HCT116 (cell line): Measurements from ENCODE around the gene LRCH1. TPM values are rescaled to one million over a fixed set of nuclear protein-coding genes. Genes with fewer than 3 reads are reported as not detected.

Source experiments
- ATAC-seq: fragments of 200-7000 bp; cut with Tn5 transposase; 2 replicates; pipeline ENCODE4 v1.9.1; 2020; ENCODE audit warnings: mild to moderate bottlenecking, moderate library complexity
- BruUV-seq: library from RNA; stranded (reverse); fragments of 400-500 nt; replicated peaks from 2 replicates; lab custom pipeline; 2021; lab: Mats Ljungman, UMichigan
- CTCF ChIA-PET: fragments of 300-600 bp; sonication (Branson Sonifier 250); formaldehyde crosslinking; loops from one replicate; lab custom pipeline; 2021; ENCODE audit warnings: antibody characterized with exemption; lab: Charles Lee
- POLR2A ChIA-PET: fragments of 300-600, 350-600 bp; sonication (Branson Sonifier 250); formaldehyde crosslinking; loops from one replicate; lab custom pipeline; 2021; ENCODE audit warnings: antibody characterized with exemption; lab: Charles Lee
- RAD21 ChIA-PET, 2 experiments: fragments of 300-600 bp; sonication (Branson Sonifier 250); formaldehyde crosslinking; loops; one replicate each; lab custom pipeline; 2023; ENCODE audit warnings: low total read pairs in 2 of 2; ENCODE audit not compliant: uncharacterized antibody in 2 of 2, unreplicated experiment in 2 of 2, low non-redundant PET in 1 of 2; lab: Charles Lee
- DNase-seq: peaks from one replicate; pipeline ENCODE4 v3.0.0-alpha.2; 2010; ENCODE audit warnings: low read depth, low spot score
- H2AFZ ChIP-seq: fragments of 200-600 bp; shearing (Covaris generic), sonication (generic); 2 replicates; pipeline ENCODE4 v1.6.1; 2017; ENCODE audit warnings: low read depth, mixed run types, mixed read lengths, antibody characterized with exemption, low read length; ENCODE audit not compliant: poor library complexity, severe bottlenecking
- H3K27ac ChIP-seq: 2 replicates; pipeline ENCODE4 v1.5.1; 2012; ENCODE audit warnings: low read depth, low read length
- H3K27me3 ChIP-seq: fragments of 200-600 bp; sonication (generic); 2 replicates; pipeline ENCODE4 v1.6.1; 2016; ENCODE audit warnings: mixed run types, low read length, mixed read lengths; ENCODE audit not compliant: insufficient read depth
- H3K36me3 ChIP-seq, 2 experiments: fragments of 200-500 bp in 1 of 2; fragments of 200-600 bp in 1 of 2; sonication (Bioruptor generic) in 1 of 2; sonication (generic) in 1 of 2; 2 replicates each; pipeline versions ENCODE4 v1.5.1 to v1.6.1; 2014 to 2016; ENCODE audit warnings: low read length in 2 of 2, inconsistent platforms in 1 of 2, mixed read lengths in 1 of 2, mixed run types in 1 of 2; ENCODE audit not compliant: insufficient read depth in 2 of 2, control insufficient read depth in 1 of 2
- H3K4me1 ChIP-seq, 2 experiments: fragments of 200-600 bp in 1 of 2; sonication (generic) in 1 of 2; 2 replicates each; pipeline versions ENCODE4 v1.5.1 to v1.6.1; 2012 to 2017; ENCODE audit warnings: low read length in 2 of 2, inconsistent platforms in 1 of 2, mild to moderate bottlenecking in 1 of 2, mixed read lengths in 1 of 2, mixed run types in 1 of 2, moderate library complexity in 1 of 2; ENCODE audit not compliant: insufficient read depth in 2 of 2, control insufficient read depth in 1 of 2
- H3K4me2 ChIP-seq: fragments of 200-600 bp; sonication (generic); 2 replicates; pipeline ENCODE4 v1.6.1; 2017; ENCODE audit warnings: mixed run types, low read length, mixed read lengths
- H3K4me3 ChIP-seq, 2 experiments: fragments of 200-600 bp in 1 of 2; sonication (generic) in 1 of 2; replicated peaks in 1 of 2; 2 replicates each; pipeline ENCODE4 v1.5.1; 2011 to 2016; ENCODE audit warnings: low read length in 2 of 2, control low read depth in 1 of 2, low read depth in 1 of 2, mild to moderate bottlenecking in 1 of 2, mixed read lengths in 1 of 2, mixed run types in 1 of 2
- H3K79me2 ChIP-seq: fragments of 200-600 bp; sonication (generic); 2 replicates; pipeline ENCODE4 v1.6.1; 2017; ENCODE audit warnings: mild to moderate bottlenecking, mixed run types, low read length, moderate library complexity, mixed read lengths; ENCODE audit not compliant: insufficient read depth
- H3K9ac ChIP-seq: fragments of 200-600 bp; sonication (generic); 2 replicates; pipeline ENCODE4 v1.6.1; 2016; ENCODE audit warnings: low read length, mixed read lengths
- H3K9me2 ChIP-seq: fragments of 200-600 bp; sonication (generic), shearing (Covaris generic); 2 replicates; pipeline ENCODE4 v1.6.1; 2017; ENCODE audit warnings: mixed run types, mild to moderate bottlenecking, moderate library complexity; ENCODE audit not compliant: insufficient read depth
- H3K9me3 ChIP-seq, 2 experiments: fragments of 200-500 bp in 1 of 2; fragments of 200-600 bp in 1 of 2; sonication (Bioruptor generic) in 1 of 2; sonication (generic) in 1 of 2; 2 replicates each; pipeline ENCODE4 v1.6.1; 2014 to 2017; ENCODE audit warnings: low read length in 2 of 2, mixed read lengths in 2 of 2, inconsistent platforms in 1 of 2, low read depth in 1 of 2, mild to moderate bottlenecking in 1 of 2, mixed run types in 1 of 2, moderate library complexity in 1 of 2; ENCODE audit not compliant: control insufficient read depth in 1 of 2, insufficient read depth in 1 of 2
- H4K20me1 ChIP-seq: fragments of 200-600 bp; sonication (generic), shearing (Covaris generic); 2 replicates; pipeline ENCODE4 v1.6.1; 2017; ENCODE audit warnings: mixed run types, mild to moderate bottlenecking, moderate library complexity; ENCODE audit not compliant: insufficient read depth
- CEBPB ChIP-seq: IDR thresholded peaks from 2 replicates; pipeline ENCODE4 v1.6.1; 2012; ENCODE audit warnings: low read depth
- CTCF ChIP-seq, 3 experiments: fragments of 200-600 bp in 1 of 3; sonication (generic) in 1 of 3; IDR thresholded peaks in 2 of 3; conservative IDR thresholded peaks in 1 of 3; 2 replicates each; pipeline ENCODE4 v1.5.1; 2012 to 2017; ENCODE audit warnings: low read depth in 2 of 3, low read length in 2 of 3, antibody characterized with exemption in 1 of 3, borderline replicate concordance in 1 of 3, control low read depth in 1 of 3, mild to moderate bottlenecking in 1 of 3, mixed read lengths in 1 of 3, mixed run types in 1 of 3, moderate library complexity in 1 of 3; ENCODE audit not compliant: insufficient read depth in 1 of 3
- EZH2phosphoT487 ChIP-seq: fragments of 200-600 bp; IDR thresholded peaks from 2 replicates; pipeline ENCODE4 v1.6.1; 2018; ENCODE audit warnings: antibody characterized with exemption, borderline replicate concordance
- JUND ChIP-seq: IDR thresholded peaks from 2 replicates; pipeline ENCODE4 v1.6.1; 2012
- POLR2A ChIP-seq: IDR thresholded peaks from 2 replicates; pipeline ENCODE4 v1.7.0; 2011; ENCODE audit warnings: borderline replicate concordance; ENCODE audit not compliant: insufficient read depth, insufficient read length; ENCODE audit errors: extremely low read depth
- REST ChIP-seq: IDR thresholded peaks from 2 replicates; pipeline ENCODE4 v1.6.1; 2012; ENCODE audit warnings: low read depth
- TCF7L2 ChIP-seq: IDR thresholded peaks from 2 replicates; pipeline ENCODE4 v1.7.0; 2011; ENCODE audit warnings: borderline replicate concordance, inconsistent platforms; ENCODE audit not compliant: insufficient read depth, insufficient read length; ENCODE audit errors: extremely low read depth
- YY1 ChIP-seq: IDR thresholded peaks from 2 replicates; pipeline ENCODE4 v1.6.1; 2011; ENCODE audit warnings: low read length, low read depth, moderate library complexity, mild to moderate bottlenecking; ENCODE audit not compliant: insufficient replicate concordance; ENCODE audit errors: extremely low read depth
- ZNF274 ChIP-seq: fragments of 200-500 bp; sonication (Bioruptor generic); IDR thresholded peaks from 2 replicates; pipeline ENCODE4 v1.6.1; 2014; ENCODE audit warnings: mild to moderate bottlenecking, low read depth, low read length, inconsistent platforms
- intact Hi-C: fragments of 100-400 bp; cut with micrococcal nuclease; formaldehyde crosslinking; loops from 2 replicates; pipeline ENCODE4 v1.10.0; 2022
- total RNA-seq: library from RNA; stranded (reverse); gene quantifications from one replicate; pipeline ENCODE4 v1.2.1, GENCODE V29; 2021; ENCODE audit not compliant: unreplicated experiment

LRCH1 gene
- total RNA-seq, 1 experiment from 2014 or later, result 15.6 TPM

- no peak for TF ChIP-seq YY1
- TF ChIP-seq JUND, result no peak
- TF ChIP-seq POLR2A, result no peak
- TF ChIP-seq ZNF274, result no peak
- TF ChIP-seq CTCF (IDR thresholded peaks at IDR 0.05 in 2 of 3, conservative IDR thresholded peaks at IDR 0.05 in 1 of 3; ENCODE audit: borderline replicate concordance in 1 of 3, insufficient read depth in 1 of 3, low read depth in 2 of 3, low read length in 2 of 3), result no peak
- TF ChIP-seq REST, result no peak
- no peak for TF ChIP-seq CEBPB
- TF ChIP-seq EZH2phosphoT487, result no peak
- TF ChIP-seq TCF7L2, result no peak
- ChIA-PET POLR2A (no interaction called here), CTCF (no interaction called here), RAD21 (no interaction called here)
- Histone ChIP-seq H3K9me3 (no peaks in the 10 kb centered on the region), H3K27ac (no peak overlapping the region), H3K4me3 (no peak overlapping the region), H3K79me2 (peaks cover 78% of the 10 kb centered on the region), H3K4me2 (no peak overlapping the region), H3K27me3 (no peaks in the 10 kb centered on the region), H2AFZ (no peak overlapping the region), H4K20me1 (no peaks in the 10 kb centered on the region), H3K9ac (no peak overlapping the region), H3K36me3 (no peaks in the 10 kb centered on the region), H3K9me2 (no peaks in the 10 kb centered on the region), H3K4me1 (peaks cover 21 to 42% of the 10 kb centered on the region in 2 experiments)
- BruUV-seq, result no TSS peak
- ATAC-seq, result no peak
- no peak for DNase-seq
- intact Hi-C loops, result no loop called here
These were observed 45.3 kb downstream of the LRCH1 start for GRCh38 chr13:46598140-46598819.
